HG03521 (cell line): Measurements from ENCODE around the gene MAP3K7CL.

Source experiments
- ATAC-seq: cut with Tn5 transposase; IDR thresholded peaks from one replicate; pipeline ENCODE4 v1.9.1; 2021; ENCODE audit warnings: mild to moderate bottlenecking, moderate library complexity; ENCODE audit not compliant: unreplicated experiment

The MAP3K7CL gene, protein sequence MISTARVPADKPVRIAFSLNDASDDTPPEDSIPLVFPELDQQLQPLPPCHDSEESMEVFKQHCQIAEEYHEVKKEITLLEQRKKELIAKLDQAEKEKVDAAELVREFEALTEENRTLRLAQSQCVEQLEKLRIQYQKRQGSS

DNA sequence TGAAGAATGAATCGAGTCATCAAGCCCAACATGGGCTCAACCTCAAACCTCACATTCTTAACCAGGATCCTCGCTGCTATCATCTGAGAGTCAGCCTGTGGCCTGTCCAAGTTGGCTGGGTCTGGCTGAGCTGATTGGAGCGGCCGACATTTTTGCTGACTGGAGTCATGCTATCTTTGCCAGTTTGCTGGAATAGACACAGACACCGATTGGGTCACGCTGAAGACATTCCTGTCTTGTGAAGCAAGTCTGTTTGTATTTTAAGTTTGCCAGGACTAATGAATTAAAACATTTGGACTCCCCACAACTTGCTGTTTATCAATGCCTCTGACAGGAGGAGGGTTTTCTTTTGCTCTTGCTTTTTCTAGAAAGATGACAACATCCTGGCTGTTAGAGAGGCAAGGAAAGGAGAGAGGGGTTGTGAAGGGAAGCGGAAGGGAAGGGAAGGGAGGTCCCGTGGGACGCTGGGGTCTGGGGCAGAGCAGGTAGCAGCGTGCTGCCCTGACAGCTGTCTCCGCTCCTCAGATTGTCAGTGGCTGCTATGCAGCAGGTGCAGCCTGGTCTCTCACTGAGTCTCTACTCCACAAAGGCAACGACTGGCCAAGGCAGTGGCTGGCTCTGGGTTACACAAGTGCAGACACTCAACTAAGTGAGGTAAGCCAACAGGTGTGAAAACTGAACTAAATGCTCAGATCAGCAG lies at the start of gene MAP3K7CL:
Gene MAP3K7CL, plus strand, starts transcription at position 375 of the 700 bp plus-strand sequence. CDS start 2,701 bp downstream, outside the sequence.
- no peak for ATAC-seq

DNA sequence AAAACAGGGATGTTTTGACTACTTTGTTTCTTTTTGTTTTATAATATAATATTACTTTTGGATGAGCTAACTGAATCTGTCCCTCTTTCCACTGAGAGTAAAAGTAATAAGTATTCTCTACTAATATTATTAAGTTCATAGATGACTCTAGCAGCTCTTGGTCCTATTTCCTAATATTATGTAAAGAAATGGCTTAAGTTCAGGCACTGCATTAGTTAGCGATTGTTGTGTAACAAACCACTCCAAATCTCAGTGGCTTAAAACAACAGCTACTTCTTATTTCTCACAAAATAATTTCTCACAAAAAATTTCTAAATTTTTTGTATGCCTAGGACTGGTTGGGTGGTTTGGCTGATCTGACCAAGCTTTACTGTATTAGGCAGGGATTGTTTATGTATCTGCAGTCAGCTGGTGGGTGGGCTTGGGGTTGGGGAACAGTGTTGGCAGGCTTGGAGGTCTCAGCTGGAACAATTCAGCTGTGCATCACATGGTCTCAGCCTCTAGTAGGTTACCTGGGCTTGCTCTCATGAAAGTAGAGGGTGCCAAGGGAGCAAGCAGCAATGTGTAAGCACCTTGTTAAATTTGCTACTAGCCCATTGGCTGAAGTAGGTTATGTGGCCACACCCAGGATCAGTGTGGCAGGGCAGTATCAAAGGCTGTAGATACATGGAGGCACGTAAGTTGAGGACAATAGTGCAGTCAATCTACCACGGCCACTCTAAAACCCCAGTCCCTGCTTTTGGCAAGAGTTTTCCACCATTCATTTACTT lies 48.2 kb upstream of the MAP3K7CL start:
- no peak for ATAC-seq

DNA sequence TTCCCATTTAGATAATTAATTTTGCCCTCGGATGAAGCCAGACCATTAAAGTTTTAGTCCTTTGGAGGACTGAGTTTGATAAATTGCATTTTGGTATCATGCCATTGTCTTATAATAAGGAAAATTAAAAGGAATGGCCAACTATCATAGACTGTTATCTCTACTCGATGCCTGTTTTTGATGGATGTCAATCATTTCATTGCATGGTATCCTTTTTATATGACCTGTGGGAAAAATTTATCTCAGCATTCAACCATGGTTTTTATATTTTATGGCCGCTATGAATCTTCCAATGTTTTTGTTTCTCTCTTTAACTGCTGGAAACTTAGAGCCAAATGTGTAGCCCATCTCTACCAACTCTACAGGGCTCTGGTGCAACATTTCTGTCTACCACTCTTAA lies 47.1 kb upstream of the MAP3K7CL start:
- no peak for ATAC-seq

DNA sequence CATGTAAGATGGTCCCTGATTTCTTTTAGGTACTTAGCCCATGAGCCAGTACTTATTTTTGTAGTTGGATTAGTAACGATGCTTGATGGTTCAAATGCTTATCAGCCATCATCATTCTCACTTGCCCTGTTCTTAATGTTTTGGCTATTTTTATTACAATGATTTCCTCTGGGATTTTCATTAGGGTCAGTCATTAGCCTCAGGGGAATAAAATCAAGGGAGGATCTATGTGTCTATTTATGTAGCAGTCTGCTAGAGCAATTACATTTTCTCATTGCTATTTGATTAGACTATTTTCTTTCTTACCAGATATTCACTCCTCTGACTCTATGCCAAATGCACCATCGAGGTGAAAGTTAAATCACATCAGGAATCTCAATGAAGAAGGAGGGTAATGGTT lies 46.1 kb upstream of the MAP3K7CL start:
- no peak for ATAC-seq

DNA sequence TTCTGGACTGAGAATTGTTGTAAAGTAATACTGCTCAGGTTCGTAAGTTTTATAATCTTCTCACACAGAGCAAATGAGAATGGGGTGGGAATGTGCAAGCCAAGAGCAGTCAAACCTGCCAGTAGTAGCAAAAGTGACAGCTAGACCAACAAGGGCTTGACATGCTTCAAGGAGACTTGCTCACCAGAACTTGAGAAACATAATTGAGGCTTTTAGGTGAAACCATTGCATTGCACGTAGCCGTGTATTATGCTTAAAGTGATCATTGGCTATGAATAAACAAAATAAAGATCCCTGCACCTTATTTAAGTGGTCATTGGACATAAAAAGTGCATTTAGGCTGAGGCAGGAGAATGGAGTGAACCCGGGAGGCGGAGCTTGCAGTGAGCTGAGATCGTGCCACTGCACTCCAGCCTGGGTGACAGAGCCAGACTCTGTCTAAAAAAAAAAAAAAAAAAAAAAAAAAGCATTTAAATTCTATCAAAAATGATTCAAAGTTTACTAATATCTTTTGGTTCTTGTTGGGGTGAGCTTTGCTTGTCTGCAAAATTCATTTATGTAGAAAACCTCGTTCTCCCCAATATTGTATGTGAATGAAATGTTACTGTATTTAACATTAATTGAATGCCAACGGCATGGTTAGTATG lies 45.2 kb upstream of the MAP3K7CL start:
- no peak for ATAC-seq

DNA sequence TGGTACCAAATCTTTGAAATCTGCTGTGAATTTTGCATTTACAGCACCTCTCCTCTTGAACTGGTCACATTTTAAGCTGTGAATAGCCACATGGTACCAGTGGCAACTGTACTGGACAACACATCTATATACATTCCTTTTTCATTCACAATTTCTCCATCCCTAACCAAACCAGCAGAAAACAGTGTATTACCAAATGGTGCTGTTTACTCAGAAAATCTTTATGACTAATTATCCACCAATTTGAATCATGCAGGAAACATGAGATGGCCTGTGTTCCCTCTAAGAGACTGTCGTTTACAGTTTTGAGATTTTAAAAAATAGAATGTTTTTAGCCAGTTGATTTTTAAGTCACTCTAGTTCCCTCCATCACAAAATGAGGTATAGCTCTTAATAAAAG lies 39.4 kb upstream of the MAP3K7CL start:
- no peak for ATAC-seq

DNA sequence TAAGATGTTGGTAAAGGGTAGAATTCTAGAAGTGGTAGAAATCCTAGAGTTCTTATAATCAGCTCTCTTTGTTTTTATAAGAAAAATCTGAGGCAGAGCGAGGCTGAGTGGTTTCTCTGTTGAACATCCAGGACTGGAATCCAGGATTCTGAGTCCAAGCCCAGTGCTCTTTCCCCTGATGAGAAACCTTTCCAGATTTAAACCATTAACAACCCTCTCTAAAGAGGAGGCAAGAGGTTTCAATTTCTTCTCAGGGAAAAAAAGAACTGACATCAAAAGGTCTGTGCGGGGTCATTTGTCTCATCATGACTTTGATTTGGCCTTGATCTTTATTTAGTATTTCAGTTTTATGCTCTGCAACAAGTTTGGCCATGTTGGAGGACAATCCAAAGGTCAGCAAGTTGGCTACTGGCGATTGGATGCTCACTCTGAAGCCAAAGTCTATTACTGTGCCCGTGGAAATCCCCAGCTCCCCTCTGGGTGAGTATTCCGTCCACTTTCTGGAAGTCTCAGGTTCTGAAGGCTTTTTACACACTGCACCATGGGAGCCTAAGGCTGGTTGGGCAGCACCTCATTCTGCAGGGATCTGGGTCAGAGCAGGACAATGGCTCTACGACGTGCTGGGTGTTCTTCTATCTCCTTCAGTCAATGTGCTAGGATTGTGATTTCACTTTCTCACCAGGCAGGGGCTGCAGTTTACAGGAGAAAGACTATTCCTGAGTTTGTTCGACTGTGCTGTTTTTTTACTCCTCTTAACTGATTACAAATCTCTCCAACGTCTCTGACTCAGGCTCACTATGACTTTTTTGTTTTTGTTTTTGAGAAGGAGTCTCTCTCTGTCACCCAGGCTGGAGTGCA lies 38.1 kb upstream of the MAP3K7CL start:
- no peak for ATAC-seq

DNA sequence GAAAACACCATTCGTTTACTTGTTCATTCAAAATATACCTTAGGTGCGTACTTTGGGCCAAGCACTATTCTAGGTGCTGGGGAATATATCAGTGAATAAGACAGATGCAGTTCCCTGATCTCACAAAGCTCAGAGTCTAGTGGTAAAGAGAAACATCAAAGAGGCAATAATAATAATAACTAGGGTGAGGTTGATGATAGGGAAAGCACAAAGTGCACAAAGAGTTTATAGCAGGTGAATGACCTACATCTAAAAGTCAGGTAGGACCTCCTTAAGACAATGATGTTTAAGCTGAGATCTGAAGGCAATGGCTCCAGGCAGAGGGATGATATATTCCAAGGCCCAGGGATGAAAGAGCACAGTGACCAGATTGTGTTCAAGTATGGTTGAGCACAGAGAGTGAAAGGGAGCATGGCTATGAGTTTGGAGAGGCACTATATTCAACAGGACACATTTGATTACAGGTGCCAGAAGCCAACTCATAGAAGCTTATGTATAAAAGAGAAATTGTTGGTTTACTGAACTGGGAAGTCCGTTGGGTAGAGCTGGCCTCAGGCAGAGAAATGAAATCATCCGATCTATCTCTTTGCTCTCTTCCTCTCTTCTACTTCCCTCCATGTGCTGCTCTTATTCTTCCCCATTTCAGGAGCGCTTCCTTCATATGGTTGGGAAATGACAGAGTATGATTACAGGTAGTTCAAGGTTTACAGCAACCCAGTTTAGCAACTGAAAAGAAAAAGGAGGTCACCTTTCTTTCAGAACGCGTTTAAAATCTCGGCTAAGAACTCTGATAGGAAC lies 34.0 kb upstream of the MAP3K7CL start:
- no peak for ATAC-seq

DNA sequence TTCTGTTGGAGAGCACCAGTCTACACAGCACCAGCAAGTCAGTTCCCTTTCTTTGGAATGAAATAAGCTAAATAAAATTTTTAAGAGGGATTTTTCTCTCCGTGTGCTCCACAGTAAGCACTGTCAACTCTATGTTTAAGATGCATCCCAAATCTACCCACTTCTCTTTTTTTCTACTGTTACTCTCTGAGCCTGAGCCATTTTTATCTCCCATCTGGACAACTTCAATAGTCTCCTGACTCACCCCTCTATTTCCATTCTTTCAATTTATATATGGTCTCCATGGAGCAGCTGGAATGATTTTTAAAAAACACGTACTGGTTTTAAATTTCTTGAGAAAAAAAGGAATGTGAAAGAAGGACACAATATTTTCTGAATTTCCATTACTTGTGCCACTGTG lies 32.3 kb upstream of the MAP3K7CL start:
- ATAC-seq: no peak

DNA sequence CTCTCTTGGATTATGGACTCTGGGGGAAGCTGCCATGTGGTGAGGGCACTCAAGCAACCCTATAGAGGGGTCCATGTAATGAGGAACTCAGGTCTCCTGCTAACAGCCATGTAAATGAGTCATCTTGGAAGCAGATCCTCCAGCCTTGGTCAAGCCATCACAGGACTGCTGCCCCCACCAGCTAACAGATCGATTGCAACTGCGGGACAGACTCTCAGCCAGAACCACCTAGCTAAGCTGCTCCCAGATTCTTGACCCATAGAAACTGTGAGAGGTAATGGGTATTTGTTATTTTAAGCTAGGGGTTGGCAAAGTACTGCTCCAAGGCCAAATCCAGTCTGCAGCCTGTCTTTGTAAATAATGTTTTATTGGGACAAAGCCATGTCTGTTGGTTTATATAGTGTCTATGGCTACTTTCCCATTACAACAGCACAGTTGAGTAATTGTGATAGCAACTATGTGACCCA lies 27.6 kb upstream of the MAP3K7CL start:
- no peak for ATAC-seq

DNA sequence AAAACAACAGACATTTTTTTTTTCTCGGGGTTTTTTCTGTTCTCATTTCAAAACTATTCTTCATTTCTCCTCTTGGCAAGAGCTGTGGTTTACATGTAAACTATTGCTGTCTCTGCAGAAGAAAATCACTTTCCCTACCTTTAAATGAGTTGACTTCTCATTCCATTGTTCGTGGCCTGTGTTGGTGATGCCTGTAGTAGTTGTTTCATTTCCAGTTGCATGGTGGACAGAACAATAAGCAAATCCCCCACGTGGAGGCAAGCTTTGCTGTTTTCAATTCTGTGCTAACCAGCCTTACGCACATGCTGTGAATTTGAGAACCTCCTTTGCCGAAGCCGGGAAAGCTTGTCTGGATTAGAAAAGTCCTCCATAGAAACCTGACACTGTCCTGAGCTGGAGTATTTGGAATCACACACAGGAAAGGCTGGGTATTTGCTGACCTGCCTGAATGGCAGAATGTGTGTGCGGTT lies 26.2 kb upstream of the MAP3K7CL start:
- ATAC-seq: no peak

DNA sequence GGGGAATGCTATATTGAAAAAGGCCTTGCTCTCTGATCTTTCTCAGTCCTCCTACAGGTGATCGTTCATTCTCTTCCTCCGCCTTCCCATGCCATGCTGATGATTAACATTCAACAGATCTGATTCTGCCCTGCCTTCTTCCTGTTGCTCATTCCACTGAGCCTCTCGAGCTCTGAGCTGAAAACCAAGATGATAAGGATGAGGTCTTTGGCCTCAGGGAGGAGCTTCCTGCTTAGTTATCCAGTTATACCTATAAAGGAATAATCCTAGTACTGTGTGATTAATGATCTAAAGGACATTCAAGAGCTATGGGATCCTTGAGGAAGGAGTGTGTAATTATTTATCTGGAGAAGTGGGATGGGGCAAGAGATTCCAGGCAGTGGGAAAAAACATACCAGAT lies 25.2 kb upstream of the MAP3K7CL start:
- ATAC-seq: no peak

DNA sequence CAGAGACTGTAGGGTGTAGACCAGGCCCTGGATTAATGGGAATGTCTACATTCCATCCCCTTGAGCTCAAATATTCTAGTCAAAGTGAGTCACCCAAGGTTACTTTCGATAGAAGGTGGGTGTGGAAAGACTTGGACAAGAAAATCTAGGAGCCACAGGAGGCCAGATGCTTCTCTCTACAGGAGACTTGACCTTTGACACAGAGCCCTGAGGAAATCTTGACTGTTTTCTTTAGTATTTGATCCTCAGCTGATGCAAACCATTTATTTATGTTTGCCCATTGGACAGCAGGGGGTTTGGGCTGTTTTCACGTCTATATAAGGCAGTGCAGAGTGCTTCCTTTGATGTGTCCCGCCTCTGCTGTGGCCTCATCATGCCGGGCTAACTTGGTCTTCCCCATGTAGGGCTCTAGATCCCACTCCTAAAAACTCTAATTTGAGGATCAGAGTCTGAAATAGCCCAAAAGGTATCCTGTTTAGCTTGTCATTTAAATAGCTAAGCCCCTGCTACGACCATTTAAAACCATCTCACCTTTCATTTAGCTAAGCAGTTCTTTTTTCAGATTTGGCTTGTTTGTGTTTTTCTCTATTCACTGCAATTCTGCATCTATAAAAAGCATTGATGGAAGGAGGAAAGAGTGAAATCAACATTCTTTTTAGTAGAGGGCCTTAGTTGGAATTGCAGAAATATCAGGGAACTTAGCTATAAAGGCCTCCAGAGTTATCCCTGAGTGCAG lies 15.5 kb upstream of the MAP3K7CL start:
- ATAC-seq: no peak

DNA sequence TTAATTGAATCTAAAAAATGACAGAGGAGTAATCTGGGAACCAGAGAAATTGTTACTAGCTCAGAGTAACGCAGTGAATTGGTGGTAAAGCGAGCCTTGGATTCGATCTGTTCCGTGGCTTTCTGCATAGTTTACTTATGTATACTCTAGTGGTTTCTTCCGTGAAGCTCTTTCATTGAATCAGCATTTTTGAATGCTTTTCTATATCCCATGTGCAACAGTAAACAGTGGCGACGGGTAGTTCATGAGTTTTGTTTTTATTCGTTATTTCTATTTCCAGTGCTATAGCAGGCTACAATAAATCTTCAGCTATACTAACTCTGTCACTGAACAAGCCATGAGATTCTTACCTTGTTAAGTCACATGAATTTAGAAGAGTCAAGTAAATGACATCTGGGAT lies 14.5 kb upstream of the MAP3K7CL start:
- no peak for ATAC-seq

DNA sequence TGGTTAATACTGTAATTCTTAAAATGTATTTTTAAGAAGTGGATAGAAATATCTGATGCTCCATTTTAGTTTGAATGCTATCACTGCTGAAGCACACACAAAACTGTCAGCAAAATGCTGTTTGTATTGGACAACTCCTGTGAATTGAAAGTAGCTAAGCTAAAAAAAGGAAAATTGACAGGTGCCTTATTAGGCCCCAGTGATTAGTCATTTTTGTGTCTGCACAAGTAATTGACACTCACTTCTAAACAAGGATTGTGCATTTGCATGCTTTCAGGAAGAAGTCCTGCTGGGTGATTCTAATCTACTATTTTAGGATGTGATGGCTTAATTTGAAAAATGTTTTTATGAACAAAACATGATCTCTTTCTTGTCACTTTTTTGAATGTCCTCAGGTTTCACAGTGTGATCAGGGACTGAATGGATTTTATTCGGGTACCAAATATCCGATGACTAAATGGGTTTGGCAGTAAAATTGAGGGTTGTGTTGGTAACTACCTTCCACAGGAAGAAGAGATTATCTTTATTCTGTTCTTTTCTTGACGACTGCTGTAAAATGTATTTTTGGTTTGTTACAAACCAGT lies 13.0 kb upstream of the MAP3K7CL start:
- ATAC-seq: no peak

DNA sequence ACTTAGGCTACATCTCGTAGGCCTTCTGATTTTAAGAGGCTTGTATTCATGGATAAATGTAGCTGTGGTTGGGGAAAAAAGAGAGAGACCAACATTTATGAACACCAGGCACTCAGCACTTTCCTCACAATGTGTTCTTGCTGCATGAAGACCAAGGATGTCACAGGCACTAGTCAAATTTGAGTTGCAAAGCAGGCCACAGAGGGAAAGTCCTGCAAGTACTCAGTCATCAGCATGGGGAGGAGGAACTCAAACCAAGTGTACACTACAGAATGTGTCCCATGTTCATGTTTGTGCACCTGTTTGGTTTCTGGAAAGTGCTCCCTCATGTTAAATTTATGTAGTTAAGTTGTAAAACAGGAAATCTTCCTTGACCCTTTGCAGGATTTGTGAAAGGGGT lies 8.7 kb upstream of the MAP3K7CL start:
- no peak for ATAC-seq

DNA sequence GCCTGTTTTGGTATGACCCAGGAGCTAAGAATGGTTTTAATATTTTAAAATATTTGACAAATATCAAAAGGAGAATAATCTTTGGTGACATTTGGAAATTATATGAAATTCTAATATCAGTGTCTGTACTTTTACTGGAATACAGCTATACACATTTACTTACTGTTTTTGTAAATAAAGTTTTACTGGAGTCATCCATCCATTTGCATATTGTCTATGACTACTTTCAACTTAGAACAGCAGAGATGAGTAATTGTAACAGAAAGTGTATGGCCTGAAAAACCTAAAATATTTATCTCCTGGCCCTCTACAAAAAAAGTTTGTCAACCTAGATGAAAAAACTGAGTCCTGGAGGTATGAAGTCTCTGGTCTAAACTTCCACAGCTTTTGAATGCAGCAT lies 5.8 kb upstream of the MAP3K7CL start:
- peak; percentile 22 for ATAC-seq

DNA sequence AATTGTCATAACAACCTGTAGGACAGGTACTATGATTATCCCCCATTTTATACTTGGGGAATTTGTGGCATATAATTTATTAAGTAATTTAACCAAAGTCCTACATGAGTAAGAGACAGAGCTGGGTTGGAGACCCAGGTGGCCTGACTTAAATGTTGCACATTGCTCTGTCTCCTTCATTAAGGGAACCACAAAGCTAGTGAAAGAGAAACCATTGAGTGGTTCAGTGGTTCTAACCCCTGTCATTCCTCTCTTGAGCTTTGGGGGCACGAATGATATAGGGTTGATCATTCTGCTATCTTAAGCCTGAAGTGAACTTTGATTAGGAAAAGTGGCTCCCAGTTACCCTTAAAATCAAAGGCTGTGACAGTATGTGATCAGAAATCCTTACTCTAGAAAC lies 5.3 kb upstream of the MAP3K7CL start:
- peak; percentile 95 for ATAC-seq

DNA sequence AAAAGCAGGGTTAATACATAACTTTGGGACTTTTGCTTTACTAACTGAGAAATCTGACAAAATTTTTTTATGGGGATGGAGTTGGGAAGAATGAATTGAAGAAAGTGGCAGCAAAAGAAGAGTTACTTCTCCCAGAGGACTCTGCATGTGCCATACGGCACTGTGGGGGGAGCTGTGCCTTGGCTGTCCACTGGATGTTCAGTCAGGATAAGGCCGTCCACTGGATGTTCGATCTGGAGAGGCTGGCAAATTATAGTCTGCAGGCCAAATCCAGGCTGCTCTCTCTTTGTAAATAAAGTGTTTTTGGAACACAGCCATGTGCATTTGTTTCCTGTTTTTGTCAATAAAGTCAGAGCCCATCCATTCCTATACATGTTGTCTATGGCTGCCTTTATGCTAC lies 4.5 kb upstream of the MAP3K7CL start:
- ATAC-seq: no peak
